Retinal pigment epithelial cell (primary cell): Measurements from ENCODE around the gene GINS2.

ENCODE experiments used
- DNase-seq: peaks from one replicate; pipeline ENCODE4 v3.0.0-alpha.2; 2010; ENCODE audit warnings: low read depth
- H3K4me3 ChIP-seq: 2 replicates; pipeline ENCODE4 v1.5.1; 2011; ENCODE audit warnings: mild to moderate bottlenecking, low read length, control low read depth, moderate library complexity
- CTCF ChIP-seq: conservative IDR thresholded peaks from 2 replicates; pipeline ENCODE4 v1.5.1; 2011; ENCODE audit warnings: low read depth, low read length, control low read depth, inconsistent platforms

GINS2 gene

GRCh38 chr16:85690469-85691064 is 1.8 kb upstream of the GINS2 start:
- no peak for DNase-seq
- TF ChIP-seq CTCF, result no peak
- H3K4me3 ChIP-seq, result no peak overlapping the region

DNA sequence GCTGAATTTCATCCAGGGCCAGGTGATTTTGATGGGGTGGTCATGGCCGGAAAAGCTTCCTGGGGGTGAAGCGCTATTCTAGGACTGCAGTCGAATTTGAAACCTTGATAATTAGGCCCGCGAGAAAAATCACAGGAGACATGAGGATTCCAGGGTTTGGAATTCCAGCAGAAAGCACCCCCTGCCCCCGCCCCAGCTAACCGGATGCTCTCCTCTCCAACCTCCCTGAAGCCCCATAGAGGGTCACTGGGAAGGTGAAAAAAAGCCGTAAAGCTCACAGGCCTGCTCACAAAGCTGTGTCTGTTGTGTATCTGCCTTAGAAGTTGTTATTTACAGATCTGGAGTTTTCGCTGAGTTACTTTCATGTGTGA is 1.2 kb upstream of the GINS2 start:
- DNase-seq, result no peak
- no peak for TF ChIP-seq CTCF
- no peak overlapping the region for H3K4me3 ChIP-seq

- no peak for TF ChIP-seq CTCF
- no peak for DNase-seq
- peak overlapping the region; percentile 42 for H3K4me3 ChIP-seq
Measured at GRCh38 chr16:85689285-85689949, 663 bp upstream of the GINS2 start.

DNA sequence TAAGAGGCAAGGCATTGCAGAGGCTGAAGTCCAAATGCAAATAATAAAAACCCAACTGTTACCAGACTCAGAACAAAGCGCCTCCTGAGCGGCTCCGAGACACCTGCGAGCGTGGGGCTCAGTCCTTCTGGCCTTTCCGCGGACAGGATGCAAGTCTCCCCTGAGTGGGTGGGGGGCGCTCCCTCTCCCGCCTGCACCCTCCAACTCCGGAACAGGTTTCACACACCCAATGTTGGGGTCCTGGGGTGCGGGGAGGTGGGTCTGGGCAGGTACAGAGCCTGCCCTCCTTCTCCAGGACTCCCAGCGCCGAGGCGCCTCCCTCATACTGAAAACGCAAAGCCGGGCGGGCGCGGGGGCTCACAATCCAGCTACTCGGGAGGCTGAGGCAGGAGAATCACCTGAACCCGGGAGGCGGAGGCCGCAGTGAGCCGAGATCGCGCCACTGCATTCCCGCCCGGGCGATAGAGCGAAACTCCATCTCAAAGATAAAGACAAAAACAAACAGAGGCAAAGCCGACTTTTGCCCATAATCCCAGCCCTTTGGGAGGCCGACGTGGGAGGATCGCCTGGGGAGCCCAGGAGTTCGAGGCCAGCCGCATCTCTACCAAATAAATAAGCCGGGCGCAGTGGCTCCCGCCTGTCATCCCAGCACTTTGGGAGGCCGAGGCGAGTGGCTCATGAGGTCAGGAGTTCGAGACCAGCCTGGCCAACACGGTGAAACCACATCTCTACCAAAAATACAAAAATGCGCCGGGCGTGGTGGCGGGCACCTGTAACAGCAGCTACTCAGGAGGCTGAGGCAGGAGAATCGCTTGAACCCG is 893 bp downstream of the GINS2 start:
- TF ChIP-seq CTCF, result no peak
- peak overlapping the region; percentile 67 for H3K4me3 ChIP-seq

GRCh38 chr16:85686912-85687591 is 1.7 kb downstream of the GINS2 start:
- no peak overlapping the region for H3K4me3 ChIP-seq
- no peak for TF ChIP-seq CTCF
- DNase-seq, result no peak

More for the DNA sequence above, 893 bp downstream of the GINS2 start:
- DNase-seq, result no peak

GRCh38 chr16:85685251-85685650 is 3.5 kb downstream of the GINS2 start:
- TF ChIP-seq CTCF, result no peak
- H3K4me3 ChIP-seq, result no peak overlapping the region
- DNase-seq, result no peak
